Measurements from ENCODE around the gene ETV3L.

Gene ETV3L

GRCh38 chr1:157132616-157133167 lies 33.1 kb upstream of the ETV3L start:
- DNase-seq (no peak), ATAC-seq (ENCODE audit: insufficient read depth, low read depth) (no peak)
- H3K36me3 ChIP-seq (ENCODE audit: insufficient read depth, low read length), result peaks cover 78% of the 10 kb centered on the region
- peak overlapping the region; percentile 35; the same call in 1 of the 2 replicates for H3K4me2 ChIP-seq (ENCODE audit: insufficient read depth, low read length)
- H3K9me3 ChIP-seq (ENCODE audit: insufficient read depth, low read length, severe bottlenecking), result no peaks in the 10 kb centered on the region
- H3K79me2 ChIP-seq (ENCODE audit: insufficient read depth, low read length), result peaks cover 38% of the 10 kb centered on the region
- TF ChIP-seq, protein P1, sequence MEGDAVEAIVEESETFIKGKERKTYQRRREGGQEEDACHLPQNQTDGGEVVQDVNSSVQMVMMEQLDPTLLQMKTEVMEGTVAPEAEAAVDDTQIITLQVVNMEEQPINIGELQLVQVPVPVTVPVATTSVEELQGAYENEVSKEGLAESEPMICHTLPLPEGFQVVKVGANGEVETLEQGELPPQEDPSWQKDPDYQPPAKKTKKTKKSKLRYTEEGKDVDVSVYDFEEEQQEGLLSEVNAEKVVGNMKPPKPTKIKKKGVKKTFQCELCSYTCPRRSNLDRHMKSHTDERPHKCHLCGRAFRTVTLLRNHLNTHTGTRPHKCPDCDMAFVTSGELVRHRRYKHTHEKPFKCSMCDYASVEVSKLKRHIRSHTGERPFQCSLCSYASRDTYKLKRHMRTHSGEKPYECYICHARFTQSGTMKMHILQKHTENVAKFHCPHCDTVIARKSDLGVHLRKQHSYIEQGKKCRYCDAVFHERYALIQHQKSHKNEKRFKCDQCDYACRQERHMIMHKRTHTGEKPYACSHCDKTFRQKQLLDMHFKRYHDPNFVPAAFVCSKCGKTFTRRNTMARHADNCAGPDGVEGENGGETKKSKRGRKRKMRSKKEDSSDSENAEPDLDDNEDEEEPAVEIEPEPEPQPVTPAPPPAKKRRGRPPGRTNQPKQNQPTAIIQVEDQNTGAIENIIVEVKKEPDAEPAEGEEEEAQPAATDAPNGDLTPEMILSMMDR (IDR thresholded peaks at IDR 0.05; ENCODE audit: borderline replicate concordance, extremely low read depth, low read length, poor library complexity, severe bottlenecking), result no peak
- no peak for TF ChIP-seq EZH2 (IDR thresholded peaks at IDR 0.05; ENCODE audit: borderline replicate concordance, low read depth, low read length, severe bottlenecking)
- H3K27ac ChIP-seq (ENCODE audit: low read length), result peak overlapping the region; percentile 19; the same call in 1 of the 2 replicates
- peaks cover 52% of the 10 kb centered on the region for H4K20me1 ChIP-seq (ENCODE audit: insufficient read depth, low read length)
- peaks cover 56% of the 10 kb centered on the region for H3K4me1 ChIP-seq (ENCODE audit: insufficient read depth, low read length)
- H3K9ac ChIP-seq (ENCODE audit: low read depth, low read length), result no peak overlapping the region
- no peaks in the 10 kb centered on the region for H3K27me3 ChIP-seq (ENCODE audit: insufficient read depth, low read length, poor library complexity)
- H3K4me3 ChIP-seq (ENCODE audit: low read depth in 1 of 2, low read length in 2 of 2), result no peak overlapping the region
- H2AFZ ChIP-seq (ENCODE audit: low read depth, low read length), result no peak overlapping the region

DNA sequence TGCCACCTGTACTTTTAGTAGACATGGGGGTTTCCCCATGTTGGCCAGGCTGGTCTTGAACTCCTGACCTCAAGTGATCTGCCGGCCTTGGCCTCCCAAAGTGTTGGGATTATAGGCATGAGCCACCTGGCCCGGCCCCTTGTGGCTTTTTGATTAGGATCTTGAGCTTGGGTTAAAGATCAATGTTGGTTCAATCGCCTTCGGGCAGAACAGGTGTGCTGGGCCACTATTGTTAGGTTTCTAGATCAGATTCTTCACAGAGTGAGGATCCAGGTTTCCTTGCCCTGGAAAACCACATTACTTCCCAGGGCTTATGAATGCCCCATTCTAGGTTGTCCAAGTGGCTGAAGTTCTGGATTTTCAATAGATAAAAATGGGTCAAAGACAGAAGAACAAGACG lies 32.5 kb upstream of the ETV3L start:
- no peak overlapping the region for H3K27ac ChIP-seq (ENCODE audit: low read length)
- ATAC-seq (ENCODE audit: insufficient read depth, low read depth) (no peak), DNase-seq (no peak)
- H3K79me2 ChIP-seq (ENCODE audit: insufficient read depth, low read length), result peaks cover 32% of the 10 kb centered on the region
- peaks cover 51% of the 10 kb centered on the region for H3K4me1 ChIP-seq (ENCODE audit: insufficient read depth, low read length)
- H3K4me2 ChIP-seq (ENCODE audit: insufficient read depth, low read length), result no peak overlapping the region
- no peak for TF ChIP-seq EZH2 (IDR thresholded peaks at IDR 0.05; ENCODE audit: borderline replicate concordance, low read depth, low read length, severe bottlenecking)
- TF ChIP-seq, protein P1 (IDR thresholded peaks at IDR 0.05; ENCODE audit: borderline replicate concordance, extremely low read depth, low read length, poor library complexity, severe bottlenecking), result no peak
- H4K20me1 ChIP-seq (ENCODE audit: insufficient read depth, low read length), result peaks cover 46% of the 10 kb centered on the region
- no peak overlapping the region for H3K9ac ChIP-seq (ENCODE audit: low read depth, low read length)
- no peak overlapping the region for H3K4me3 ChIP-seq (ENCODE audit: low read depth in 1 of 2, low read length in 2 of 2)
- H3K36me3 ChIP-seq (ENCODE audit: insufficient read depth, low read length), result peaks cover 82% of the 10 kb centered on the region
- no peaks in the 10 kb centered on the region for H3K9me3 ChIP-seq (ENCODE audit: insufficient read depth, low read length, severe bottlenecking)
- no peak overlapping the region for H2AFZ ChIP-seq (ENCODE audit: low read depth, low read length)
- H3K27me3 ChIP-seq (ENCODE audit: insufficient read depth, low read length, poor library complexity), result no peaks in the 10 kb centered on the region

DNA sequence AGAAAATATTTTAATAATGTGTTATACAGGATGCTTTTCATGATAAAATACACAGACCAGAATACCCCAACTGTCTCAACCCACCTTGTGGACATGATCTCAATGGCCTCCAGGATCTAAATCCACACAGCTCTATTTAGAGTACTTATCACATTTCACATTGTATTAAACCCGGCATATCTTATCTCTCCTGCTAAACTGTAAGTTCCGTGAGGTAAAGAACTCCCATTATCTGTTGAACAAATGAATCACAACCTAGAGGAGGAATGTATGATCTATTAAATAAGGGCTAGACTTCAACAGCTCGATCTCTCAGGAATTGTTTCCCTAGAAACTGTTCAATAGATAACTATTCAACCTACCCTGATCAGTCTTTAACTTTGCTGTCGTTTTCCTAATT lies 31.7 kb upstream of the ETV3L start:
- Histone ChIP-seq H3K9me3 (ENCODE audit: insufficient read depth, low read length, severe bottlenecking) (no peaks in the 10 kb centered on the region), H3K27me3 (ENCODE audit: insufficient read depth, low read length, poor library complexity) (no peaks in the 10 kb centered on the region), H3K79me2 (ENCODE audit: insufficient read depth, low read length) (peaks cover 24% of the 10 kb centered on the region), H4K20me1 (ENCODE audit: insufficient read depth, low read length) (peaks cover 37% of the 10 kb centered on the region), H3K4me3 (ENCODE audit: low read depth in 1 of 2, low read length in 2 of 2) (no peak overlapping the region), H3K4me1 (ENCODE audit: insufficient read depth, low read length) (peaks cover 43% of the 10 kb centered on the region), H3K4me2 (ENCODE audit: insufficient read depth, low read length) (no peak overlapping the region), H3K36me3 (ENCODE audit: insufficient read depth, low read length) (peaks cover 86% of the 10 kb centered on the region), H2AFZ (ENCODE audit: low read depth, low read length) (no peak overlapping the region), H3K27ac (ENCODE audit: low read length) (no peak overlapping the region), H3K9ac (ENCODE audit: low read depth, low read length) (no peak overlapping the region)
- no peak for TF ChIP-seq EZH2 (IDR thresholded peaks at IDR 0.05; ENCODE audit: borderline replicate concordance, low read depth, low read length, severe bottlenecking)
- TF ChIP-seq, protein P1 (IDR thresholded peaks at IDR 0.05; ENCODE audit: borderline replicate concordance, extremely low read depth, low read length, poor library complexity, severe bottlenecking), result no peak
- ATAC-seq (ENCODE audit: insufficient read depth, low read depth), result no peak
- no peak for DNase-seq

Measured in DND-41 (cell line).